NT2/D1 (cell line): ENCODE data around the gene ENTPD2.

Source experiments
- YY1 ChIP-seq: IDR thresholded peaks from 2 replicates; pipeline ENCODE4 v1.6.1; 2011; ENCODE audit not compliant: insufficient read length, insufficient read depth
- ZNF274 ChIP-seq: IDR thresholded peaks from 2 replicates; pipeline ENCODE4 v1.6.1; 2011; ENCODE audit warnings: mild to moderate bottlenecking, low read depth, low read length

- TF ChIP-seq YY1: no peak
- no peak for TF ChIP-seq ZNF274
Observed at GRCh38 chr9:137000177-137000930, 53.5 kb downstream of the ENTPD2 start.
